ENCODE measurements around the gene ASB6.

ASB6 gene

DNA sequence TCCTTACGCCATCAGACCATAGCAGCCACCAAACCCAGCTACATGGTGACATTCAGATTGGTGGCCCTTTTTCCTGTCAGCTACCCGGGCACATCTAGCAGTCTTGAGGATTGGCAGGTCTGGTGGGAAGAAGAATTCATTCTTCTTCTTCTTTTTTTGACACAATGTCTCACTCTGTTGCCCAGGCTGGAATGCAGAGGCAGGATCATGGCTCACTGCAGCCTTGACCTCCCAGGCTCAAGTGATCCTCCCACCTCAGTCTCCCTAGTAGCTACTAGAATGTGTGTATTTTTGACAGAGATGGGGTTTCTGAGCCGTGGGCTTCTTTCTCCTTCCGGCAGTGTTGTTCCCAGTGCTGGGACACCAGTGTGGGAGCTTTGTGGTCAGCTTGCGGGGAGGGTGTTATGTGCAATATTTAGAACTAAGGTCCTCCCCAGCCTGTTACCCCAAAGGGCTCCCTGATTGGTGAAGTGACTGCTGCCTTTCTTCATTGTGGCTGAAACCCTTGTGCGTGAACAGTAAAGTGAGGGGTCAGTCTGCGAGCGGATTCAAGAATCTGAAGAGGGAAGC is 12.6 kb downstream of the ASB6 start:
- H3K4me2 ChIP-seq = peak overlapping the region in 10 of 11 experiments; percentile 45 to 100 (median 94); a peak in 19 of 22 replicates
- H3K27ac ChIP-seq = peak overlapping the region in 1 of 11 experiments; percentile 99; a peak in 2 of 22 replicates
- peak overlapping the region in 9 of 11 experiments; percentile 11 to 98 (median 91); a peak in 14 of 22 replicates for H3K9ac ChIP-seq
- no peak overlapping the region for H3K4me3 ChIP-seq
- H3K4me1 ChIP-seq = peaks cover 71 to 80% (median 74%) of the 10 kb centered on the region in 10 experiments
- no peaks in the 10 kb centered on the region for H3K9me3 ChIP-seq (replicated peaks in 1 of 11)
- H3K27me3 ChIP-seq = no peaks in the 10 kb centered on the region
- TF ChIP-seq Cebpa-rat (IDR thresholded peaks at IDR 0.05) = no peak
- H3K36me3 ChIP-seq = peaks cover 28 to 70% (median 61%) of the 10 kb centered on the region in 11 experiments
- H4K20me1 ChIP-seq = peaks cover 68 to 79% (median 73%) of the 10 kb centered on the region in 11 experiments

DNA sequence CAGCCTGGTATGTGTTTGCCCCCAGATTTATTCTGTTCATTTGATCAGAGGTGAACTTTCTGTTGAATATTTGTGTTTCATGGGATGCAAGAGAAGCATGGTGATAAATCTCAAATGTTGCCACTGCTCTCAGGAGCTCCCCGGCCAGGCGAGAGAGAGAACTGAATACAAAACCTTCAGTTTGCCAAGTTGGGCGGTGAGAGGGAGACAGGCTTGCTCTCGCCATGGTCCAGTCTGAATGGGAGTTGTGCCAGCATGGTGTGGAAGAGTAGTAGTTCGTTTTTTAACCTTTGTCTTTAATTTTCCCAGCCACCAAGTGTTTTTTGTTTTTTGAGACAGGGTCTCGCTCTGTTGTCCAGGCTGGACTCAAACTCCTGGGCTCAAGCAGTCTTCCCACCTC is 13.2 kb downstream of the ASB6 start:
- Histone ChIP-seq H3K27me3 (no peaks in the 10 kb centered on the region), H3K36me3 (peaks cover 23 to 63% (median 56%) of the 10 kb centered on the region in 11 experiments), H3K4me2 (peak overlapping the region; percentile 84 to 100 (median 94); a peak in 21 of 22 replicates), H3K4me1 (peaks cover 77 to 86% (median 80%) of the 10 kb centered on the region in 10 experiments), H3K27ac (peak overlapping the region in 1 of 11 experiments; percentile 99; a peak in 1 of 22 replicates), H3K4me3 (peak overlapping the region in 3 of 10 experiments; percentile 79 to 82 (median 81); a peak in 4 of 20 replicates), H3K9ac (peak overlapping the region in 9 of 11 experiments; percentile 11 to 98 (median 96); a peak in 14 of 22 replicates), H3K9me3 (replicated peaks in 1 of 11) (no peaks in the 10 kb centered on the region), H4K20me1 (peaks cover 62 to 73% (median 68%) of the 10 kb centered on the region in 11 experiments)
- TF ChIP-seq Cebpa-rat (IDR thresholded peaks at IDR 0.05) = no peak

DNA sequence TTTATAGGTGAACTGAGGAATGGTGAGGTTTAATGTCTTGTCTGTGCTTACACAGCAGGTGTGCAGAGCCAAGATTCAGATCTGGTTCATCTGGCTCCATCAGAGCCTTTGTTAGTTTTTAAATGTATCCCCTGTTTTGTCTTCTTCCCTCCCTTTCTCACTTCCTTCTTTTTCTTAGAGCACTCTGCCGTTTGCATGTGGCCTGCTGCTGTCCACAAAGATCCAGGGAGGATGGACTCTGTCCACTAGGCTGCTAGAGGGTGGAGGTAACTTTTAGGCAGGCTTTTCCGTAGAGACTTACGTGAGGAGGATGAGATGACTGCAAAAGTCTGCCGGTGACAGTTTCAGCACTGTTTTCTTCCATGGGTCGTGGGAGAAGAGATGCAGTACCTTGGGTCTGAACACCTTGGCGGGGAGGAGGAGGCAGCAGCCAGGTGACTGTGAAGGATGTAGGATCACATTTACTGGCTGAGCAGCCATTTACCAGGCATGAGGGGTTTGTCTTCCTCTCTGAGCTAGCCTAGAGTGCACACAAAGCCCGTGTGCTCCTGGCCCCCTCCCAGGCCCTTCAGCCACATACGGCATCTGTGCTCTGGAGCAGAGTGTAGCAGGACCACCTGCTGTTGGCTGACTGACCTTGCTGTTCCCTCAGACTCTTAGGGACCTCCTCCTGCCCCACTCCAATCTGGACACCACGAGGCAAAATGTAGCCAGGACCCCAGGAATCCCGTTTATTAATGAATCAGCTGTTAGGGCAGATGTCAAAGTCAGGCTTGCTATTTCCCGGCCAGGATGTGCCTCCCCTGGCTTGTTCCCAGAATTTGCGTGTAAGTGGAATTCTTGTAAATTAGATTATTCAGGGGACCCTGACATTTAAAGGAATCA is 14.2 kb downstream of the ASB6 start:
- Histone ChIP-seq H3K27me3 (no peaks in the 10 kb centered on the region), H4K20me1 (peaks cover 53 to 64% (median 59%) of the 10 kb centered on the region in 11 experiments), H3K4me3 (peak overlapping the region; percentile 68 to 90 (median 80)), H3K9ac (peak overlapping the region; percentile 89 to 98 (median 96)), H3K36me3 (peaks cover 15 to 54% (median 47%) of the 10 kb centered on the region in 11 experiments), H3K4me1 (peaks cover 84 to 94% (median 87%) of the 10 kb centered on the region in 10 experiments), H3K9me3 (replicated peaks in 1 of 11) (no peaks in the 10 kb centered on the region), H3K27ac (peak overlapping the region; percentile 82 to 99 (median 96); a peak in 21 of 22 replicates), H3K4me2 (peak overlapping the region; percentile 84 to 100 (median 94))
- TF ChIP-seq Cebpa-rat (IDR thresholded peaks at IDR 0.05) = no peak

DNA sequence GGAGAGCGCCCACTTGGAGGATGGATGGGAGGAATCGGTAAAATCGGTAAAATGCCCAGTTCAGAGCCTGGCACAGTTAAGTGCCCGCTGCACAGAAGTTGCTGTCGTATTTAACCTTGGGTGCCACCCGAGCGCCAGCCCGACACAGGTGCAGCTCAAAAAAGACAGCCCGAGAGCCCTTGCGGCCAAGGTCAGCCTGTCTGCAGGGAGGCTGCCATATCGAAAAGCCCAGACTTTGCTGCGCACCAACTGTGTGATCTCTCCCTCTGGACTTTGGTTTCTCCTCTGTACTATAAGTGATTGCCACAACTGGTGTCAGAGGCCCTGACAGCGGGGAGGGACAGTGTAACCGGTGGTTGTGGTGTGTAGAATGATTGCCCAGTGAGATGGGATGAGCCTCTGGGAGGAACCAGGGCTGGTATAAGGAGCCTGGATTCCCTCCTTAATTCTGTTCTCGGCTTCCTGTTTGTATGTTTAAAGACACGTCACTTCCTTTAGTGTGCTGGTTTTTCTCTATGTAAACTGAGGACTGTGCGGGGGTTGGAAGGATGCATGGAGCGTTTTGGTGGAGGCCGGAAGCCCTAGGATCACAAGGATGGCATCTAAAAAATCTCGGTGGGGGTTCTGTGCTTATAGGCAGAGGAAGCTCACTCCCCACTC is 15.2 kb downstream of the ASB6 start:
- peaks cover 0 to 3% (median 2%) of the 10 kb centered on the region in 11 experiments; a peak in 15 of 22 replicates for H3K27me3 ChIP-seq
- peak overlapping the region; percentile 89 to 98 (median 96) for H3K9ac ChIP-seq
- H3K9me3 ChIP-seq (replicated peaks in 1 of 11) = no peaks in the 10 kb centered on the region
- H3K4me1 ChIP-seq = peaks cover 74 to 94% (median 86%) of the 10 kb centered on the region in 10 experiments
- H3K27ac ChIP-seq = peak overlapping the region; percentile 82 to 99 (median 96)
- H3K36me3 ChIP-seq = peaks cover 10 to 44% (median 36%) of the 10 kb centered on the region in 11 experiments; a peak in 20 of 22 replicates
- H3K4me3 ChIP-seq = peak overlapping the region; percentile 68 to 90 (median 80)
- peak overlapping the region; percentile 84 to 100 (median 94) for H3K4me2 ChIP-seq
- peaks cover 43 to 53% (median 48%) of the 10 kb centered on the region in 11 experiments for H4K20me1 ChIP-seq
- TF ChIP-seq Cebpa-rat (IDR thresholded peaks at IDR 0.05) = no peak

DNA sequence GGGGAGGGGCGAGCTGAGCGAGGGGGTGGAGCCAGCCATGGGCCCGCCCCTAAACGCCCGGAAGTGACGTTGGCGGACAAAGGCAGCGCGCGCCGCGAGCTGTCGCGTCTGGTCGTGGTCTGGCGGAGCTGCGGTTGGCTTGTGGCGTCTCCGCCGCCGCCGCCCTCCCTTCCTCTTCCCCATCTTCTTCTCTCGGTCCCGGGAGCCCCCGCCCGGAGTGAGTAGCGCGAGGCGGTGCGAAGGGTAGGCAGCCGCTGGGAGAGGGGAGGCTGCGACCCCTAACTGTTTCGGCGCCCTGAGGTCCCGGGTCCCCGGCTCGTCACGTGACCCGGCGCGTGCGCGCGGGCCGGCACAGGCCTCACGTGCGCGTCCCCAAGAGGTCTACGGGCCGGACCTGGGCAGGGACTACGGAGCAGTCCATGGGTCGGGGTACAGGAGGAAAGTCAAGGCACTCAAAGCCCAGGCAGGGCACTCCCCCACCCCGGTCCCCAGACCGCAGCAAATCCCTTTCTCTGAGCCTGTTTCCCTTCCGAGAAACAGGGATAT is 15.8 kb downstream of the ASB6 start, which contains the start of gene NTMT1:
Gene NTMT1 (plus strand): TSS at position 85 of the 546 bp plus-strand sequence. CDS start 6,541 bp downstream, outside the sequence.
- peaks cover 10 to 38% (median 34%) of the 10 kb centered on the region in 11 experiments; a peak in 19 of 22 replicates for H3K36me3 ChIP-seq
- peak within 1 kb of the TSS; percentile 68 to 90 (median 80) for H3K4me3 ChIP-seq
- peak within 1 kb of the TSS; percentile 89 to 98 (median 96) for H3K9ac ChIP-seq
- peaks cover 37 to 47% (median 42%) of the 10 kb centered on the region in 11 experiments for H4K20me1 ChIP-seq
- H3K4me2 ChIP-seq = peak within 1 kb of the TSS; percentile 84 to 100 (median 94)
- H3K27ac ChIP-seq = peak within 1 kb of the TSS; percentile 82 to 99 (median 96)
- H3K27me3 ChIP-seq = peaks cover 0 to 9% (median 8%) of the 10 kb centered on the region in 11 experiments; a peak in 19 of 22 replicates
- TF ChIP-seq Cebpa-rat (IDR thresholded peaks at IDR 0.05) = no peak
- no peaks in the 10 kb centered on the region for H3K9me3 ChIP-seq (replicated peaks in 1 of 11)
- H3K4me1 ChIP-seq = peaks cover 68 to 94% (median 86%) of the 10 kb centered on the region in 10 experiments

DNA sequence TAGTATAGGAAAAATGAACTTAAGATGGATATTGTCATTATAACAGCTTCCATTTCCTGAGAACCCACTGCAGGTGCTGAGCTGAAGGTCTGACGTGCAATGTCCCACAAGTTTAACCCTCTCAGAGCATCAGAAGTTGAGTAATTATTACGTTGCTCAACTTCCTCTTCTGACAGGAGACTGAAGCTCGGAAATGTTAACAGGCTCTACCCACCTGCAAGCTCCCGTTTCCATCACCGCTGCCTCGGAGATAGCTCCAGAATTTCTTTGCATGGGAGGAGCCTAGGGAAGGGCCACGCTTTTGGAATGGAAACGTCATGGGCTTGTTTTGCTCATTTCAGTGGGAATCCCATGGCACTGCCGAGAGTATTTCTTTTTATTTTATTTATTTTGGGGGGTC is 17.0 kb downstream of the ASB6 start:
- Histone ChIP-seq H3K4me3 (peak overlapping the region; percentile 68 to 90 (median 80)), H3K27ac (peak overlapping the region; percentile 82 to 99 (median 96); a peak in 21 of 22 replicates), H3K9ac (peak overlapping the region; percentile 89 to 98 (median 96); a peak in 19 of 22 replicates)

DNA sequence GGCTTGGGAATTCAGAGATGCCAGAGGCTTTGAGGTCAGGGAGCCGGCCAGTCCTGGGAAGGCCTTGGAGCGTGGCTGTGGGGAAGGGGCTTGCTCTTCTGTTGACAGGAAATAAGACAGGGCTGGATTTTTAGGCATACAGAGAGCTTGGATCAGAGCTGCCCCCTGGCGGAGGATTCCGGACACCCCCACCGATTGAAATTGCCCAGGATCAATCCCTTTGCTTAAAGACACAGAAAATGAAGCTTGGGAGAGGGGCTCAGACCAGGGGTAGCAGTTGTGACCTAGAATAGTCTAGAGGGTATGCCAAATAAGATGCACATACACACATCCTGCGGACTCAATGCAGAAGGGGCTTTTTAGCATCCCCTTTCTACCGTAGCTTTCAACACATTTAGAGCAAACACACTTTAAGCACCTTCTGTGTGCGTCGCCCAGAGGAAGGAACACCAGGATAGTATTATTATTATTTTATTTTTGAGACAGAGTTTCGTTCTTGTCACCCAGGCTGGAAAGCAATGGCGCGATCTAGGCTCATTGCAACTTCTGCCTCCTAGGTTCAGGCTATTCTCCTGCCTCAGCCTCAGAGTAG is 17.7 kb downstream of the ASB6 start:
- peak overlapping the region in 10 of 11 experiments; percentile 25 to 99 (median 97); a peak in 19 of 22 replicates for H3K27ac ChIP-seq
- peak overlapping the region; percentile 84 to 100 (median 94) for H3K4me2 ChIP-seq
- TF ChIP-seq Cebpa-rat (IDR thresholded peaks at IDR 0.05) = no peak

More for the DNA sequence above, 17.0 kb downstream of the ASB6 start:
- H4K20me1 ChIP-seq = peaks cover 25 to 35% (median 30%) of the 10 kb centered on the region in 11 experiments; a peak in 21 of 22 replicates
- H3K4me1 ChIP-seq = peaks cover 63 to 94% (median 86%) of the 10 kb centered on the region in 10 experiments
- no peaks in the 10 kb centered on the region for H3K9me3 ChIP-seq (replicated peaks in 1 of 11)
- peaks cover 6 to 26% (median 22%) of the 10 kb centered on the region in 11 experiments; a peak in 18 of 22 replicates for H3K36me3 ChIP-seq
- TF ChIP-seq Cebpa-rat (IDR thresholded peaks at IDR 0.05) = peak in 9 of 11 experiments; percentile 38 to 94 (median 83); a peak in 16 of 22 replicates
- peak overlapping the region; percentile 84 to 100 (median 94) for H3K4me2 ChIP-seq
- H3K27me3 ChIP-seq = peaks cover 6 to 21% (median 20%) of the 10 kb centered on the region in 11 experiments; a peak in 21 of 22 replicates

More for the DNA sequence above, 17.7 kb downstream of the ASB6 start:
- H4K20me1 ChIP-seq = peaks cover 18 to 29% (median 23%) of the 10 kb centered on the region in 11 experiments; a peak in 21 of 22 replicates
- peaks cover 6 to 19% (median 16%) of the 10 kb centered on the region in 11 experiments; a peak in 17 of 22 replicates for H3K36me3 ChIP-seq
- peaks cover 56 to 93% (median 85%) of the 10 kb centered on the region in 10 experiments for H3K4me1 ChIP-seq
- H3K27me3 ChIP-seq = peaks cover 6 to 28% (median 27%) of the 10 kb centered on the region in 11 experiments; a peak in 21 of 22 replicates
- peak overlapping the region in 9 of 11 experiments; percentile 45 to 98 (median 91); a peak in 16 of 22 replicates for H3K9ac ChIP-seq
- no peaks in the 10 kb centered on the region for H3K9me3 ChIP-seq (replicated peaks in 1 of 11)
- H3K4me3 ChIP-seq = peak overlapping the region in 4 of 10 experiments; percentile 78 to 84 (median 82); a peak in 2 of 20 replicates
